Endothelial cell of umbilical vein (primary cell): ENCODE measurements around the gene RARRES2. TPM values are rescaled to one million over a fixed set of nuclear protein-coding genes. Genes with fewer than 3 reads are reported as not detected.

Source experiments
- BruUV-seq: library from RNA; stranded (reverse); fragments of 400-500 nt; replicated peaks from 2 replicates; lab custom pipeline; 2021; lab: Mats Ljungman, UMichigan
- CTCF ChIA-PET: fragments of 300-600, 350-600 bp; sonication (Branson Sonifier 250); formaldehyde crosslinking; loops from one replicate; lab custom pipeline; 2021; ENCODE audit warnings: antibody characterized with exemption, inconsistent platforms; lab: Charles Lee
- POLR2A ChIA-PET: fragments of 300-600, 350-600 bp; sonication (Branson Sonifier 250); formaldehyde crosslinking; loops from one replicate; lab custom pipeline; 2021; ENCODE audit warnings: antibody characterized with exemption, inconsistent platforms; lab: Charles Lee
- DNase-seq: peaks from one replicate; pipeline ENCODE4 v3.0.0-alpha.2; 2011; ENCODE audit warnings: low read depth, low spot score
- FAIRE-seq: peaks from 2 replicates; lab custom pipeline; 2011; peaks lifted over from hg19 to GRCh38; lab: Jason Lieb, UNC
- H2AFZ ChIP-seq: 2 replicates; pipeline ENCODE4 v1.6.0; 2012; ENCODE audit warnings: low read depth, low read length, control low read depth, inconsistent platforms
- H3K27ac ChIP-seq: 2 replicates; pipeline ENCODE4 v1.5.1; 2011; ENCODE audit warnings: low read depth, mild to moderate bottlenecking, control low read depth, low read length, moderate library complexity; ENCODE audit not compliant: insufficient read depth
- H3K27me3 ChIP-seq, 2 experiments: 2 replicates each; pipeline versions ENCODE4 v1.6.0 to v1.6.1; 2011; ENCODE audit warnings: low read length in 2 of 2, mixed read lengths in 1 of 2; ENCODE audit not compliant: control insufficient read depth in 2 of 2, insufficient read depth in 2 of 2
- H3K36me3 ChIP-seq, 2 experiments: 2 replicates in 1 of 2; 3 replicates in 1 of 2; pipeline ENCODE4 v1.5.1; 2011; ENCODE audit warnings: low read length in 2 of 2, mild to moderate bottlenecking in 1 of 2, moderate library complexity in 1 of 2; ENCODE audit not compliant: control insufficient read depth in 2 of 2, insufficient read depth in 2 of 2; ENCODE audit errors: extremely low read depth in 1 of 2
- H3K4me1 ChIP-seq: 3 replicates; pipeline ENCODE4 v1.5.1; 2011; ENCODE audit warnings: mild to moderate bottlenecking, low read length; ENCODE audit not compliant: control insufficient read depth, insufficient read depth; ENCODE audit errors: extremely low read depth
- H3K4me2 ChIP-seq: 2 replicates; pipeline ENCODE4 v1.6.1; 2011; ENCODE audit warnings: low read length, control low read depth, mixed read lengths; ENCODE audit not compliant: insufficient read depth
- H3K4me3 ChIP-seq, 3 experiments: fragments of 200-600 bp in 1 of 3; sonication (generic), shearing (Covaris generic) in 1 of 3; replicated peaks in 1 of 3; 2 replicates each; pipeline ENCODE4 v1.5.1; 2011 to 2016; ENCODE audit warnings: control low read depth in 3 of 3, low read length in 3 of 3, mild to moderate bottlenecking in 2 of 3, inconsistent platforms in 1 of 3, low read depth in 1 of 3, moderate library complexity in 1 of 3; ENCODE audit not compliant: insufficient read depth in 1 of 3
- H3K79me2 ChIP-seq: 2 replicates; pipeline ENCODE4 v1.6.0; 2012; ENCODE audit warnings: low read length, inconsistent platforms; ENCODE audit not compliant: control insufficient read depth, insufficient read depth
- H3K9ac ChIP-seq: replicated peaks from 2 replicates; pipeline ENCODE3; 2011; ENCODE audit warnings: low read length, control low read depth; ENCODE audit not compliant: insufficient read depth; ENCODE audit errors: extremely low read depth
- H3K9me1 ChIP-seq: replicated peaks from 3 replicates; pipeline ENCODE4 v1.6.0; 2011; ENCODE audit warnings: mild to moderate bottlenecking, low read length; ENCODE audit not compliant: control insufficient read depth, insufficient read depth; ENCODE audit errors: extremely low read depth
- H3K9me3 ChIP-seq: replicated peaks from 2 replicates; pipeline ENCODE4 v1.5.1; 2012; ENCODE audit warnings: low read length, inconsistent platforms; ENCODE audit not compliant: control insufficient read depth, insufficient read depth
- H4K20me1 ChIP-seq: replicated peaks from 2 replicates; pipeline ENCODE3; 2011; ENCODE audit warnings: mild to moderate bottlenecking, low read length; ENCODE audit not compliant: control insufficient read depth, insufficient read depth; ENCODE audit errors: extremely low read depth
- CTCF ChIP-seq, 2 donors: IDR thresholded peaks; 1 replicate in 1 of 2; 2 replicates in 1 of 2; pipeline ENCODE4 v1.5.1; 2011; ENCODE audit warnings: low read length in 2 of 2, mild to moderate bottlenecking in 2 of 2, moderate library complexity in 2 of 2, control low read depth in 1 of 2, inconsistent platforms in 1 of 2, low read depth in 1 of 2; ENCODE audit not compliant: insufficient read depth in 1 of 2; ENCODE audit errors: extremely low read depth in 1 of 2
- EZH2 ChIP-seq: IDR thresholded peaks from 2 replicates; pipeline ENCODE4 v1.6.1; 2012; ENCODE audit warnings: borderline replicate concordance, low read depth, mild to moderate bottlenecking, moderate library complexity, low read length, inconsistent platforms; ENCODE audit not compliant: severe bottlenecking
- FOS ChIP-seq: IDR thresholded peaks from 2 replicates; pipeline ENCODE4 v1.6.1; 2011; ENCODE audit warnings: mild to moderate bottlenecking, low read length, moderate library complexity, borderline replicate concordance; ENCODE audit not compliant: insufficient read depth
- GATA2 ChIP-seq: IDR thresholded peaks from 2 replicates; pipeline ENCODE4 v1.7.0; 2011; ENCODE audit warnings: low read depth, mild to moderate bottlenecking, moderate library complexity, mixed read lengths, low read length; ENCODE audit not compliant: insufficient read length, insufficient read depth
- JUN ChIP-seq: IDR thresholded peaks from 2 replicates; pipeline ENCODE4 v1.6.1; 2011; ENCODE audit warnings: borderline replicate concordance, low read depth; ENCODE audit not compliant: insufficient read length, insufficient read depth
- MAX ChIP-seq: IDR thresholded peaks from 2 replicates; pipeline ENCODE4 v1.6.1; 2011; ENCODE audit not compliant: insufficient read depth, insufficient read length
- MYC ChIP-seq: IDR thresholded peaks from one replicate; pipeline ENCODE4 v1.6.1; 2011; ENCODE audit warnings: mild to moderate bottlenecking, low read depth, low read length
- POLR2A ChIP-seq: IDR thresholded peaks from 2 replicates; pipeline ENCODE4 v1.6.1; 2012; ENCODE audit warnings: low read depth, mild to moderate bottlenecking, control low read depth, low read length
- POLR2AphosphoS5 ChIP-seq: IDR thresholded peaks from 2 replicates; pipeline ENCODE4 v1.6.1; 2012; ENCODE audit warnings: low read depth, mild to moderate bottlenecking, control low read depth, low read length, moderate library complexity; ENCODE audit not compliant: insufficient read depth
- dilution Hi-C: fragments of 300-500 bp; cut with MboI; formaldehyde crosslinking; loops from one replicate; pipeline ENCODE4 v1.15.0; 2019; ENCODE audit warnings: low sequenced_read_pairs; ENCODE audit not compliant: extremely low pct_ligation_motif_present
- intact Hi-C: fragments of 100-400 bp; cut with micrococcal nuclease; formaldehyde crosslinking; loops from one replicate; pipeline ENCODE4 v1.10.0; 2022
- polyA plus RNA-seq, 4 experiments: library from polyadenylated mRNA; depleted of rRNA in 3 of 4; stranded (reverse) in 3 of 4; unstranded in 1 of 4; fragments of >200 nt; gene quantifications; 2 replicates each; pipeline versions ENCODE4 v1.2.1 to v1.2.3, GENCODE V29; 2011 to 2012; ENCODE audit warnings: missing spikeins in 1 of 4
- total RNA-seq: library from RNA; stranded (reverse); gene quantifications from 2 replicates; pipeline ENCODE4 v1.2.3, GENCODE V29; 2021

RARRES2 gene
- total and polyA plus RNA-seq, 2 donors (not counting 3 experiments of a cell fraction or from before 2014, with no cell fraction given): not detected

GRCh38 chr7:150373049-150373801, 31.8 kb upstream of the RARRES2 start:
- H3K27ac ChIP-seq: no peak overlapping the region
- intact Hi-C loops: loop anchor here (10.0 kb wide), 1 partner anchor 192 kb away; the partner anchor contains the start of gene GIMAP4
- H3K79me2 ChIP-seq: peaks cover 54% of the 10 kb centered on the region
- no peaks in the 10 kb centered on the region for H3K9me3 ChIP-seq
- ChIA-PET POLR2A (no interaction called here), CTCF (interaction anchor here (1.5 kb wide), 1 partner anchor 11 kb away, joined by 4 read pairs; no protein-coding TSS in a partner anchor)
- no peak overlapping the region for H3K9ac ChIP-seq
- TSS peak; percentile 12 for BruUV-seq
- TF ChIP-seq FOS (no peak), GATA2 (no peak), EZH2 (no peak), POLR2AphosphoS5 (no peak), MYC (no peak), MAX (no peak), JUN (no peak), CTCF (IDR thresholded peaks at IDR 0.05; ENCODE audit: extremely low read depth in 1 of 2, insufficient read depth in 1 of 2, low read depth in 1 of 2, low read length in 2 of 2) (no peak), POLR2A (no peak)
- no peaks in the 10 kb centered on the region for H3K9me1 ChIP-seq
- no peak for DNase-seq
- no peak overlapping the region for H3K4me2 ChIP-seq
- no peaks in the 10 kb centered on the region for H4K20me1 ChIP-seq
- H3K27me3 ChIP-seq: no peaks in the 10 kb centered on the region
- no peak overlapping the region for H2AFZ ChIP-seq
- H3K36me3 ChIP-seq: peaks cover 15 to 37% of the 10 kb centered on the region in 2 experiments
- dilution Hi-C loops: no loop called here
- H3K4me3 ChIP-seq: no peak overlapping the region
- no peak for FAIRE-seq
- peaks cover 30% of the 10 kb centered on the region for H3K4me1 ChIP-seq
